Endothelial cell of umbilical vein (primary cell): ENCODE data around the gene BCL11B.

ENCODE experiments used
- EZH2 ChIP-seq: IDR thresholded peaks from 2 replicates; pipeline ENCODE4 v1.6.1; 2012; ENCODE audit warnings: borderline replicate concordance, low read depth, mild to moderate bottlenecking, moderate library complexity, low read length, inconsistent platforms; ENCODE audit not compliant: severe bottlenecking
- GATA2 ChIP-seq: IDR thresholded peaks from 2 replicates; pipeline ENCODE4 v1.7.0; 2011; ENCODE audit warnings: low read depth, mild to moderate bottlenecking, moderate library complexity, mixed read lengths, low read length; ENCODE audit not compliant: insufficient read length, insufficient read depth
- MYC ChIP-seq: IDR thresholded peaks from one replicate; pipeline ENCODE4 v1.6.1; 2011; ENCODE audit warnings: mild to moderate bottlenecking, low read depth, low read length
- POLR2A ChIP-seq: IDR thresholded peaks from 2 replicates; pipeline ENCODE4 v1.6.1; 2012; ENCODE audit warnings: low read depth, mild to moderate bottlenecking, control low read depth, low read length
- POLR2AphosphoS5 ChIP-seq: IDR thresholded peaks from 2 replicates; pipeline ENCODE4 v1.6.1; 2012; ENCODE audit warnings: low read depth, mild to moderate bottlenecking, control low read depth, low read length, moderate library complexity; ENCODE audit not compliant: insufficient read depth
- TF ChIP-seq, protein P1 (sequence below), 2 donors: IDR thresholded peaks; 1 replicate in 1 of 2; 2 replicates in 1 of 2; pipeline ENCODE4 v1.5.1; 2011; ENCODE audit warnings: low read length in 2 of 2, mild to moderate bottlenecking in 2 of 2, moderate library complexity in 2 of 2, control low read depth in 1 of 2, inconsistent platforms in 1 of 2, low read depth in 1 of 2; ENCODE audit not compliant: insufficient read depth in 1 of 2; ENCODE audit errors: extremely low read depth in 1 of 2

DNA sequence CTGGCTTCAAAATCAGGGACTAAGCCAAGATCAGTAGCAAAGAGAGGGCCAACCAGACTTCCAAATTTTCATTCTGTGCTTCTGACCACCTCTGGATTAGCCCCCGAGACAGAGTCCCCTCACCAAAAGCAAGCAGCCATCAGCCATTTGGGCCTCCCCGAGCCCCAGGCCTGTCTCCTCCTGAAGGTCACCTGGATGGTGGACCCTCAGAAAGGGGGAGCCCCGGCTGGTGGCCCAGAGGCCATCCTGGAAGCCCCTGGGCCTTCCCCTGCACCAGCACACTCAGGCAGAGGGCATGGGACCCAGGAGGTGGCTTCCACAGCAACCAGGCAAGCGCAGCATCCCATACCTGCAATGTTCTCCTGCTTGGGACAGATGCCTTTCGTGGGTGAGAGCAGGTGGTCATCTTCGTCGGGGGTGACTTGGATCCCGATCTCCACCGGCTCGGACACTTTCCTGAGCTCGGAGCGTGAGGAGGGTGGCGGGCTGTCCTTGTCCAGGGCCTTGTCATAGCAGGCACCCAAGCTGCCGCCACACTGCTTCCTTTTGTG lies 14.8 kb downstream of the BCL11B start:
- TF ChIP-seq EZH2 (no peak), POLR2A (no peak), GATA2 (no peak), POLR2AphosphoS5 (no peak), MYC (no peak)
- TF ChIP-seq, protein P1, sequence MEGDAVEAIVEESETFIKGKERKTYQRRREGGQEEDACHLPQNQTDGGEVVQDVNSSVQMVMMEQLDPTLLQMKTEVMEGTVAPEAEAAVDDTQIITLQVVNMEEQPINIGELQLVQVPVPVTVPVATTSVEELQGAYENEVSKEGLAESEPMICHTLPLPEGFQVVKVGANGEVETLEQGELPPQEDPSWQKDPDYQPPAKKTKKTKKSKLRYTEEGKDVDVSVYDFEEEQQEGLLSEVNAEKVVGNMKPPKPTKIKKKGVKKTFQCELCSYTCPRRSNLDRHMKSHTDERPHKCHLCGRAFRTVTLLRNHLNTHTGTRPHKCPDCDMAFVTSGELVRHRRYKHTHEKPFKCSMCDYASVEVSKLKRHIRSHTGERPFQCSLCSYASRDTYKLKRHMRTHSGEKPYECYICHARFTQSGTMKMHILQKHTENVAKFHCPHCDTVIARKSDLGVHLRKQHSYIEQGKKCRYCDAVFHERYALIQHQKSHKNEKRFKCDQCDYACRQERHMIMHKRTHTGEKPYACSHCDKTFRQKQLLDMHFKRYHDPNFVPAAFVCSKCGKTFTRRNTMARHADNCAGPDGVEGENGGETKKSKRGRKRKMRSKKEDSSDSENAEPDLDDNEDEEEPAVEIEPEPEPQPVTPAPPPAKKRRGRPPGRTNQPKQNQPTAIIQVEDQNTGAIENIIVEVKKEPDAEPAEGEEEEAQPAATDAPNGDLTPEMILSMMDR (IDR thresholded peaks at IDR 0.05; ENCODE audit: extremely low read depth in 1 of 2, insufficient read depth in 1 of 2, low read depth in 1 of 2, low read length in 2 of 2), result no peak
